ENCODE data around the gene OR2A12.

DNA sequence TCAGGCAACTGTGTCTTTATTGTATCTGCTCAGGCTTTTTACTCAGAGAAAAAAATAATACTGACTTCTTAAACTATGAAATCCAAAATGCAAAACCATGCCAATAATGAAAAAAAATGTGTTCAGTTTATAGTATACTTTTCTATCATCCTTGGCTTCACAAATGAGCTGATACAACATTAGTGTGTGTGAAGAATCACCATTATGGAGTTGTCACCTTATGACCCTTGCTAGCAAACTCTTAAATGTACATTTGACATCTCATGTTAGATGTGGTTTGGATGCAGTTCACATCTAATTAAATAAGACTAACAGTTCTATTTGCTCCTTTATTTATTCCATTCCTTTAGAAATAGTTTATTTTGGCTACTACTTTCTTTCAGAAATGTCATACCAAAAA is 19.1 kb downstream of the OR2A12 start:
- TF ChIP-seq EZH2 (IDR thresholded peaks at IDR 0.05) (no peak), POLR2AphosphoS5 (IDR thresholded peaks at IDR 0.05; ENCODE audit: borderline replicate concordance, low read depth, low read length) (no peak), FOXP2 (optimal IDR thresholded peaks at IDR 0.05; ENCODE audit: control extremely low read depth, extremely low read length, insufficient read depth) (no peak)
